ENCODE measurements around the gene EFCAB6. TPM values are rescaled to one million over a fixed set of nuclear protein-coding genes. Genes with fewer than 3 reads are reported as not detected.

EFCAB6 gene
- total RNA-seq, 1 experiment from 2014 or later: 0.52 TPM

GRCh38 chr22:43582394-43582793, 229.7 kb downstream of the EFCAB6 start:
- Histone ChIP-seq H3K9ac (ENCODE audit: low read length) (no peak overlapping the region), H3K79me2 (ENCODE audit: insufficient read depth, low read length) (no peaks in the 10 kb centered on the region), H3K27me3 (ENCODE audit: insufficient read depth, low read length) (peaks cover 68% of the 10 kb centered on the region), H4K20me1 (ENCODE audit: insufficient read depth) (no peaks in the 10 kb centered on the region), H3K9me2 (ENCODE audit: insufficient read depth) (no peaks in the 10 kb centered on the region), H3K4me2 (ENCODE audit: low read length) (no peak overlapping the region), H3K4me1 (ENCODE audit: control insufficient read depth in 1 of 2, insufficient read depth in 2 of 2, low read length in 2 of 2) (no peaks in the 10 kb centered on the region), H3K4me3 (replicated peaks in 1 of 2; ENCODE audit: low read depth in 1 of 2, low read length in 2 of 2) (no peak overlapping the region), H2AFZ (ENCODE audit: low read depth, low read length, poor library complexity, severe bottlenecking) (no peak overlapping the region), H3K27ac (ENCODE audit: low read depth, low read length) (no peak overlapping the region), H3K9me3 (ENCODE audit: control insufficient read depth in 1 of 2, insufficient read depth in 1 of 2, low read depth in 1 of 2, low read length in 2 of 2) (no peaks in the 10 kb centered on the region), H3K36me3 (ENCODE audit: control insufficient read depth in 1 of 2, insufficient read depth in 2 of 2, low read length in 2 of 2) (no peaks in the 10 kb centered on the region)
- ChIA-PET CTCF (no interaction called here), POLR2A (no interaction called here), RAD21 (ENCODE audit: low non-redundant PET in 1 of 2, low total read pairs in 2 of 2, uncharacterized antibody in 2 of 2, unreplicated experiment in 2 of 2) (no interaction called here)
- no peak for ATAC-seq
- TF ChIP-seq TCF7L2 (IDR thresholded peaks at IDR 0.05; ENCODE audit: borderline replicate concordance, extremely low read depth, insufficient read depth, insufficient read length): no peak
- no peak for TF ChIP-seq JUND (IDR thresholded peaks at IDR 0.05)
- TF ChIP-seq CBX3 (IDR thresholded peaks at IDR 0.05; ENCODE audit: low read depth): no peak
- no peak for TF ChIP-seq YY1 (IDR thresholded peaks at IDR 0.05; ENCODE audit: extremely low read depth, insufficient replicate concordance, low read depth, low read length)
- TF ChIP-seq EZH2phosphoT487 (IDR thresholded peaks at IDR 0.05; ENCODE audit: borderline replicate concordance): no peak
- no peak for TF ChIP-seq ZFX (IDR thresholded peaks at IDR 0.05)
- no peak for TF ChIP-seq EGR1 (IDR thresholded peaks at IDR 0.05; ENCODE audit: low read depth)
- TF ChIP-seq CEBPB (IDR thresholded peaks at IDR 0.05; ENCODE audit: low read depth): no peak
- TF ChIP-seq ZNF274 (IDR thresholded peaks at IDR 0.05; ENCODE audit: low read depth, low read length): no peak
- no peak for TF ChIP-seq SIN3A (IDR thresholded peaks at IDR 0.05; ENCODE audit: low read depth)
- no peak for TF ChIP-seq SRF (IDR thresholded peaks at IDR 0.05; ENCODE audit: low read depth)
- TF ChIP-seq EZH2 (IDR thresholded peaks at IDR 0.05): no peak
- no peak for TF ChIP-seq ZBTB33 (IDR thresholded peaks at IDR 0.05; ENCODE audit: extremely low read depth, insufficient replicate concordance, low read length)
- TF ChIP-seq, protein P1, sequence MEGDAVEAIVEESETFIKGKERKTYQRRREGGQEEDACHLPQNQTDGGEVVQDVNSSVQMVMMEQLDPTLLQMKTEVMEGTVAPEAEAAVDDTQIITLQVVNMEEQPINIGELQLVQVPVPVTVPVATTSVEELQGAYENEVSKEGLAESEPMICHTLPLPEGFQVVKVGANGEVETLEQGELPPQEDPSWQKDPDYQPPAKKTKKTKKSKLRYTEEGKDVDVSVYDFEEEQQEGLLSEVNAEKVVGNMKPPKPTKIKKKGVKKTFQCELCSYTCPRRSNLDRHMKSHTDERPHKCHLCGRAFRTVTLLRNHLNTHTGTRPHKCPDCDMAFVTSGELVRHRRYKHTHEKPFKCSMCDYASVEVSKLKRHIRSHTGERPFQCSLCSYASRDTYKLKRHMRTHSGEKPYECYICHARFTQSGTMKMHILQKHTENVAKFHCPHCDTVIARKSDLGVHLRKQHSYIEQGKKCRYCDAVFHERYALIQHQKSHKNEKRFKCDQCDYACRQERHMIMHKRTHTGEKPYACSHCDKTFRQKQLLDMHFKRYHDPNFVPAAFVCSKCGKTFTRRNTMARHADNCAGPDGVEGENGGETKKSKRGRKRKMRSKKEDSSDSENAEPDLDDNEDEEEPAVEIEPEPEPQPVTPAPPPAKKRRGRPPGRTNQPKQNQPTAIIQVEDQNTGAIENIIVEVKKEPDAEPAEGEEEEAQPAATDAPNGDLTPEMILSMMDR (IDR thresholded peaks at IDR 0.05 in 2 of 3, conservative IDR thresholded peaks at IDR 0.05 in 1 of 3; ENCODE audit: borderline replicate concordance in 1 of 3, insufficient read depth in 1 of 3, low read depth in 2 of 3, low read length in 2 of 3): no peak
- TF ChIP-seq SP1 (IDR thresholded peaks at IDR 0.05; ENCODE audit: low read depth): no peak
- TF ChIP-seq, protein P2, sequence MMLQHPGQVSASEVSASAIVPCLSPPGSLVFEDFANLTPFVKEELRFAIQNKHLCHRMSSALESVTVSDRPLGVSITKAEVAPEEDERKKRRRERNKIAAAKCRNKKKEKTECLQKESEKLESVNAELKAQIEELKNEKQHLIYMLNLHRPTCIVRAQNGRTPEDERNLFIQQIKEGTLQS (IDR thresholded peaks at IDR 0.05): no peak
- intact Hi-C loops (cut with micrococcal nuclease): no loop called here
- DNase-seq (ENCODE audit: low read depth, low spot score): no peak
- no TSS peak for BruUV-seq (replicated peaks)
